Effector CD8-positive, alpha-beta T cell (primary cell): ENCODE data around the gene NODAL.

Source experiments
- DNase-seq: peaks from one replicate; lab custom pipeline; 2025; lab: John Stamatoyannopoulos, UW

Gene NODAL

DNA sequence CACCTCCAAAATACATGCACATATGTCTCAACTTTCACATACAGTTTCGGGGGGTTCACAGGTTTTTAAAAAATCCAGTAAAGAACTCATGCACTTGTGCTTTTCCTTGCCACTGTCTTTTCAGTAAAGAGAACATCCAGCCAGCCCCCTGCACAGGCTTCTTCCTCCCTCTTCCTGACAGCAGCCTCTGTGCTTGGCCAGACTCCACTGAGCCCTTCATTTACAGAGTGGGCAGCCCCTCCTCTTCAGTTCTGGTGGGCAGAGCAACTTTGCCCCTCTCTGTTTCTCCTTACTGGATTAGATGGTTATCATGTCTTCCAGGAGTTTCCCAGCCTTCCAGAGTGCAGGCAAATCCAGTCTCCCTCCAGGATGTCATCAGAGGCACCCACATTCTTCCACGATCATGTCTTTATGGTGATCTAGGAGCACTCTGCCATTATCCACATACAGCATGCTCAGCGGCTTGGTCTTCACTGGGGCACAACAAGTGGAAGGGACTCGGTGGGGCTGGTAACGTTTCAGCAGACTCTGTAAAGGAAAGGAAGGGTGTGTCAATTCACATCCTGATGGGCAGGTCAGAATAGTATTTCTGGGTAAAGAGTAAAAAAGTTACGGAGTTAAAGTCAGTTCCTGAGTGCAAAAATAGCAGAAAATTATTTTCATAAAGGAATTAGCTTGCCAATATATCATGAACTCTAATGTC is 8.8 kb downstream of the NODAL start:
- DNase-seq = no peak

DNA sequence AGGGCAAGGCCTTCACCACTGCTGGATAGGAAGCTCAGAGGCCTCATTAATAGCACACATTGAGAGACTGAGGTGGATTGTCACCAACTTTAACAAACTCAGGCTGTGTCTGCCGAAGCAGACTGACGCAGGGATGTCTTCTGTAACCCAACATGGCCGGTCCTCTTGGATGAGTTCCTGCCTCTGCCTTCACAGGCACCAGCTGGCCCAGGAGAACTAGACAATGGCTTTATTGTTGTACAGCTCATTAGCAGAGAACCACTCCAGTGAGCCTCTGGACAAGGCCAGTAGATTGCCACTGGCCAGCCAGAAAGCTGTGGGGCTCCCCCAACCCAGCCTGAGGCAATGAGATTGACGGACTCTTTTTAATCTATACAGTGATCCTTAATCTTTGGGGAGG is 9.4 kb downstream of the NODAL start:
- no peak for DNase-seq

DNA sequence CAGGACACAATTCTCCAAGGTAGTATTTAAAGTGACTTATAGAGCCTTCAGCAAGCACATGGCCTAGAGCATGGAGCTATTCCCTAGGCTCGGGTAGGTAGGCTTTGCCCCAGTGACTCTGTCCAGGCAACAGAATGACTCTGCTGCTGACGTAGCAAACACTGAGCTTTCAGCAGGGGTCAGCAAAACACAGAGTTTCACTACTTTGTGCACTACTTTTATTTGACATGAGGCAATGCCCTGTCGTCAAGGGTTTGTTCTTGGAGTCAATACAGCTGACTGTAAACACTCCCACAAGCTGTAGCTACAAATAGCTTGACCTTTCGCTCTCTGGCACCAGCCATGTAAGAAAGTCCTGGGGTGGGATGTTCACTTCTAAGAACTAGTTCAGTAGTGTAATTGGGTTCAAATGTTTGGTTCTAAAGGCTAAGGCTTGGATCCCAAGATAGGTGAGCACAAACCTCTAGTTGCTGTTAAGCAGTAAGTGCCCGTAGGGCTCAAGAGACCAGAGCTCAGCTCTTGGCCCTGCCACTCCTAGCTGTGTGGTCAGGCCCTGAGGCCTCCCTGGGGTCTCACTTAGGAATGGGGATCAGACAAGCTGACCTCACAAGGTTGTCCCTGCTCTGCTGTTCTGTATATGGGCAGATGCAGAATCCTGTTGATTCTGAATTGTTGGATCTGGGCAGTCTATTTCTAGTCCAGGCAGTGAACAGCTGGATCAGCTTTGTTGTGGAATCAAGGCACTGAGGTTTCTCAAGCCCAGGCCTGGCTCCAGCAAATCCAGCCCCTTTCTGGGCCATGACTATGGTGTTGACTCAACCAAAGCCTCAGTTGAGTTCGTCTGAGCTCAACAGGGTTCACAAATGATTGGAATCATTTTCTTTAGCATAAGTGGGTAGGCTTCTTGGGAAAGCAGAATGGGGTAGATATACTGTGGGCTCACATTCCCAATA is 10.7 kb downstream of the NODAL start:
- no peak for DNase-seq

DNA sequence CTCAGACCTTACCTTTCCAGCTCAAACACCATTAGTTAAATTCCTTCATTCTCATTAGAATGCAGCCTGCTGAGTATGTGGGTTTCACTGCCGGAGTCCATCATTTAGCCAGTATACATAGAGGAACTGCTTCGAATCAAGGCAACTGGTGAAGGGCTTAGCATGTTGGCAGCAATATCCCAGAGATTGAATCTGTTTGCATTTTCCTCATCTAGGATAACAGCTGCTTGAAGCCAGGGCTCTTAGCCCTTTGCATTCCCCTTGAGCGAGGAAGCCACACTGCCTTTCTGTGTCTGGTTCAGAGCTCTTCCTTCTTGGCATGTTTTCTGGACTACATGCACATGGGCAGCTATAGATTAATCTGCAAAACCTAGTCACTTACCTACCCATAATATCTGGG is 14.7 kb downstream of the NODAL start:
- no peak for DNase-seq

DNA sequence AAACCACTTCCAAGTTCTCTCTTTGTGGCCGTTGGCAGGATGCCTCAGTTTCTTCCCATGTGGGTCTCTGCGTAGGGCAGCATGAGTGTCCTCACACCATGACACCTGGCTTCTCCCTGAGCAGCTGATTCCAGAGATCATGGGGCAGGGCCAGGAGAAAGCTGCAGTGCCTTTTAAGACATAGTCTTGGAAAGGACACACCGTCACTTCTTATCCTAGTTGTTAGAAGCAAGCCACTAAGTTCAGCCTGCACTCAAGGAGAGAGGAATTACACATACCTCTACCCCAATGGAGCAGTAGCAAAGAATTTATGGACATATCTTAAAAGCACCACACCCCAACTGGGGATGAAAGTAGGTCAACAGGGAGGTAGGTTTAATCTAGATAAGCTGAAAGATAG is 16.4 kb downstream of the NODAL start:
- DNase-seq = no peak

DNA sequence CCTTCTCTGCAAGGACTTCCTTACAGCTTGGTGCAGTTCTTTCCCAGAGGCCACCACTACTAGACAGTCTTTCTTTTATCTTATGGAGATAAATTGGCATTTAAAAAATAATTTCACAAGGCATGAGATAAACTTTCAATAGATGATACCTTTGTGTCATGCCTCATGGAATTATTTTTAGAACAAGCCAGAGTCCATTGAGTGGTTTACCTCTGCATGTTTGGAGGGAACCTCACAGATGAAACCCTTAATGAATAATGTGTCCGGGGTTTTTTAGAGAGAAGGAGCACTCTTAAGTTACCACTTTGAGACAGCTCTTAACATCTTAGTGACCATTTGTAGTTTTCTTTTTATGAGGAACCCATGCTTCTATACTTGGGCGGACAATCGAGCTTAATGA is 17.2 kb downstream of the NODAL start:
- DNase-seq = no peak

DNA sequence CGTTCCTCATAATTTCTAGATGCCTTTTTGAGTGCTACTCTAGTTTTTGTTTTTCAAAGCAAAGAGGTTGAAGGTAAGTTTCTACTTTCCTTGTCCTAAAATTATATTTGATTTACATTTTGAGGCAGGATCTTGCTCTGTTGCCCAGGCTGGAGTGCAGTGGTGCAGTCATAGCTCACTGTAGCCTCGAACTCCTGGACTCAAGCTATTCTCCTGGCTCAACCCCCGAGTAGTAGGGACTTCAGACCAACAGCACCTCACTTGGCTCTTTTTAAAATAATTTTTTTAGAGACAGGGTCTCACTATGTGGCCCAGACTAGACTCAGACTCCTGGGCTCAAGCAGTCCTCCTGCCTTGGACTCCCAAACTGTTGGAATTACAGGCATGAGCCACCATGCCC is 22.8 kb downstream of the NODAL start:
- no peak for DNase-seq

DNA sequence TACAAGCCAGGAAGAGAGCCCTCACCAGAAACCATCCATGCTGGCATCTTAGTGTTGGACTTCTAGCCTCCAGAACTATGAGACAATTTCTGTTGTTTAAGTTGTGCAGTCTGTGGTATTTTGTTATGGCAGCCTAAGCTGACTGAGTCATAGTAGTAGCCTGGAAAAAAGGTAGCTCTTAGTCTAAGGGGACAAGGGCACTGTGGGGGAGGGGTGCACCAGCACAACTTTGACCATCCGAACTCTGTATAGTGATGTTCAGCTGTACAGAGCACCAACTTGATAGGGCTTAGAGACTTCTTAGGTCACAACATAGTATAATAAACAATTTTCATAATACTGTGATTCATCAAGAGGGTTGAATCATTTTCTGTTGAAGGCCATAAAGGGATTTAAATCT is 23.3 kb downstream of the NODAL start:
- no peak for DNase-seq

DNA sequence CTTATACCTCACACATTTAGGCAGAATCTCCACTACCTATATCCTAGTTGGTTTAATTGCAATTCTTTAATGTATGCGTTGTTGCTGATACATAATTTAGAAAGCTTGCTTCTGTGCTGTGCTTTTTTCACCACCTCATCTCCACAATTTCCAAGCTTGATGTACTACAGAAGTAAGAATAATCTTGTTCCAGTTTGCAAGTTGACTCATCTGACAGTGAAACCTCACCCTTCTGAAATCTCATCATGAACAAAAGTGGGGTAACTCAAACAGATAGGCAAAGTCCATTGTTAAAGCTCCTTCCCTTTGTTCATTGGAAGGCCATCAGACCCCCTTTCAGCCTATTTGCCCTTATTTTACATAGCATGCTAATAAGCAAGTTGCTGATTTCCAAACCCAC is 23.9 kb downstream of the NODAL start:
- no peak for DNase-seq

DNA sequence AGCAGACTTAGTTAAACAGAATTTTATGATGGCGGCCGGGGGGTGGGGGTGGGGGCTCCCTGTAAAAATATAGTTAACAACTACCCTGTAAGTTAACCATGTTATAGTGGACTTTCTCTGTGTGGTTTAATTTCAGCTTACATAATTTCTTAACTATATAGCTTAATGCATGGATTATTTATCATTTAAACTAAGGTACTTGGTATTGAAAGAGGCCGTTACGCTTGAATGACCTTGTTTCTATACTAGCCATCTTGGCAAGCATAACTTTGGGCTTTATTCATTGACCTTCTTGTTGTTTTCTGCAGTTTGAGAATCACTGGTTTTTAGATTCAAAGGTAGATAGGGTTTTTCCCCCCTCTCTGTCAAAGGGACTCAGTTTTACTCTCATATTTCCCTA is 29.1 kb downstream of the NODAL start:
- DNase-seq = no peak

DNA sequence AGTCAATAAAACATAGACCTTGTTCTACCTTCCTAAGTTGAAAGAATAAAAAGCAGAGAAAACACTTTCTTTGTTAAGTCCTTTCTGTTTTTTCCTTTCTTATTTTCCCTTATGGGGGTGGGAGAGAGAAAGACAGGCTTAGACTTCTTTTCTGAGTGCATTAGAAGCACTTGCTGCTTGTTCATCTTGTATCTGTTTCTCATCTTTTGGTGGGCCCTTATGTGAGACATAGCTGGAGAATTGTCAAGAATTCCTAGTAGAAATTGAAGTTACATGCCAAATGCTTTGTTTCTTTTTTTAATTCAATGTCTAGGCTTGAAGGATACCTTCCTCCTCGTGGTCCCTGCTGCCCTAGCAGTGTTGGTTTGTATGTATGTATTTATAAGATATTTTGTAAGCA is 30.9 kb downstream of the NODAL start:
- DNase-seq = no peak

DNA sequence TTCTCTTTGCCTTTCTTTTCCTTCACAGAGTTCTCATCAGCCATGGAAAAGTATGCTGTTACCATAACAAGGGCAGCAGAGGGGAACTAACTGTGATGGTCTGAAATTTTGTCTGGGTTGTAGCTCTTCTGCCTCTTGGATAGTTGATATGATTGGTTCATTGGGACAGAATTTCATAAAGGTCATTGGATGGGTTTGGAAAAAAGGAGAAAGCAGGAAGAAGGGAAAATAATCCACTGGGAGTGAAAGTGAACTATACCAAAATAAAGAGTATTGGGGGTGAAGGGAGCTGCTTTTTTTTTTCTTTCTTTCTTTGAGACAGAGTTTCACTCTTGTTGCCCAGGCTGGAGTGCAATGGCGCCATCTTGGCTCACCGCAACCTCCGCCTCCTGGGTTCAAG is 31.7 kb downstream of the NODAL start:
- DNase-seq = no peak

DNA sequence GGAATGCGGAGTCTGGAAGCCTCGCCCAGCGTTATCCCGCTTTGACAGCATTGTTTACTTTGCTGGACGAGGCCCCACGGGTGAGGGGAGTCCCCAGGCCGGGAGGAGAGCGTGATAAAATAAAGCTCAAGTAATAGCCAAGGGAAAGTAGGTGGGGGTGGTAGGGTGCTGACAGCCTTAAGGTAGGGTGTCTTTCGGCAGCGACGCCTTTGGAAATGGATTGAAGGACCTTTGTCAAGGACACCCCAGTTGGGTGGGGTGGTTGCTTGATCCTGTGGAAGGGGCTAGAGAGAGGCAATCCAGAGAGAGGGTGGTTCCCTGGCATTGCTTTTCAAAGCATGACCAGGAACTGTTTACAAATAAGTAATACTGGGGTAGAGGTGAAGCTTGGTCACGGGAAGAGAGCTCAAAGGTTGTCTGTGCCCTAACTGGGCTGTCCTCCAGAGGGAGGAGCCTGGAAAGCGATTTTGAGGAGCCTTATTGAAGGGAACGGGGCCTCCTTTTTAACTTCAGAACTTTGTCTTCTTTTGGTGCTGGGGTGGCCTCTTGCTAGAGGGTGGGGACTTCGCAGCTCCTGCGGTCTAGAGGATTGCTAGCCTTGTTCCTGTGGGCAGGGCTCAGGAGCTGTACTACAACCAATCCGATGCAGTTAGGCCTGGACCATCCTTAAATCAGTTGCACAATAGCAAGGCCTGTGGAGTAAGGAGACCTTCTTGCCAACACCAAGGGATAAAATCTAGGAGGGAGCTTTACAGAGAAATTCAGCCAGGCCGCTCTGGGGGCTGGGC is 36.2 kb downstream of the NODAL start:
- no peak for DNase-seq

DNA sequence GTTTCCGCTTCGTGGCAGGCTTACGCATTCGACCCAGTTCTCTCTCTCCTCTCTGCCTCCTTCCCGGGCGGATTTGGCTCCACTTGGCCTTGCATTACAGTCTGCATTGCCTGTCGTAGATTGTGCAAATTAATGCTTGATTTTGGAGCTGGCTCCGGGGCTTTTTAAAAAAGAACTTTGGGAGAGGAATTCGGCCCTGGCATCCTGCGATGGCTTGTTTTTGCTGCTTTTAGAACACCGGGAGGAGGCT is 36.8 kb downstream of the NODAL start:
- no peak for DNase-seq

DNA sequence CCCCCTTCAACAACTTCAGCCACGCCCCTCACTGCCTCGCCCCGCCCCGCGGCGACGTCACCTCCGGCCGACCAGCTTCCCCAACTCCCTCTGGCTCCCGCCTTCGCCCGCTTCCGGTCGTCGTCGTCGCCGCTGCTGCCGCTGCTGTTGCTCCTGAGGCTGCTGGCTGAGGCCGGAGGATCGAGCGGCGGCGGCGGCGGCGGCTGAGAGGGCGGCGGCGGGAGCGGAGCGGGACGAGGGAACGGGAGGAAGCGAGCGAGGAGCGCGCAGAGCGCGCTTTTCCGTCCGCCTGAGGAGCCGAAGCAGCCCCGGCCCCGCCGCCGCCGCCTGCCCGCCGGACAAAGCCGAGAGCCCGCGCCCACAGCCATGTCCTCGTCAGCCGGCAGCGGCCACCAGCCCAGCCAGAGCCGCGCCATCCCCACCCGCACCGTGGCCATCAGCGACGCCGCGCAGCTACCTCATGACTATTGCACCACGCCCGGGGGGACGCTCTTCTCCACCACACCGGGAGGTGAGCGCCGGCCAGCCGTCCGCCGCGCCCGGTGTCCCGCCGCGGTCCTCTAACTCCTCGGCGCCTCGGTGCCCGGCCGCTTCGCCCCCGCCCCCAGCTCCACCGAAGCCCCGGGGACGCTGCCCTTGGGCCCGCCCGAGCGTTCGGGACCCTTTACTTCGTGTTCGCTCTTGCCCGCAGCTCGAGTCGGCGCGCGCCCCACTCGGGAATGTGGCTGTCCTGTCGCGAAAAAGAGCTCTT is 37.3 kb downstream of the NODAL start, which contains the start of gene EIF4EBP2:
Gene EIF4EBP2, plus strand, starts transcription at position 110 of the 751 bp plus-strand sequence. Its CDS starts 257 bp downstream, at position 367.
- peak; percentile 96 for DNase-seq

DNA sequence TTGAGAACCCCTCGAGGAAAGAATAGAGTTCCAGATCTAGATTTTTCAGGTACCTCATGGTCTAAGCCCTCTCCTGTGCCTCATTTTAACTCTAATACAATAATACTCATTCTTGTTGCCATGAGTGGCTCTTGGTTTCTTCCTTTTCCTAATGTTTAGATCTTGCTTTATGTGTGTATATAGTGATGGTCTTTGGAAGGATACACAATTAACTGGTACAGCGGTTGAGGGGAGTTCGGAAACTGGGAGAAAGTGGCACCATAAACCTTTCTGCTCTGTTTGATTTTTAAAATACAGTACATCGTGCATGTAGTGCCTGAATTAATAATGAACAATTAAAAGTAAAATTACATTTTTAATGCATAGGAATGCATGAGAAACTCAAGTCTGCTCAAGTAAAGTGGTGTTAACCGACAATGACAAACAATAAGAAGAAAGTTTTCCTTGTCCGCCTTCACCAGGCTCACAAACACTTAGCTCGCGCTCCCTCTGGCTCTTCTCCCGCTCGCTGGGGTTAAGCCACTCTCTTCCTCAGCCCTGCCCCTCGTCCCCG is 37.9 kb downstream of the NODAL start:
- no peak for DNase-seq

DNA sequence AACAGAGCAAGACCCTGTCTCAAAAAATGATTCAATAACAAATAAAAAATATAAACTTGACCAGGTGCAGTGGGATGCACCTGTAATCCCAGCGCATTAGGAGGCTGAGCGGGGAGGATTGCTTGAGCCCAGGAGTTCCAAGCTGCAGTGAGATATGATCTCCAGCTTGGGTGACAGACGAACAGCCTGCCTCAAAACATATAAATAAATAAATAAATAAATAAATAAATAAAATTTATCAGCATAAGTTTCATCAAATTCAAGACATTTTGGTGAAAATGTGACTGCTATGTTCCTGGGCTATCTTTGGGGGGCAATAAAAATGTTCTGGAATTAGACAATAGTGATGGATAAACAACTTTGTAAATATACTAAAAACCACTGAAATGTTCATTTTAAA is 42.3 kb downstream of the NODAL start:
- DNase-seq = no peak

DNA sequence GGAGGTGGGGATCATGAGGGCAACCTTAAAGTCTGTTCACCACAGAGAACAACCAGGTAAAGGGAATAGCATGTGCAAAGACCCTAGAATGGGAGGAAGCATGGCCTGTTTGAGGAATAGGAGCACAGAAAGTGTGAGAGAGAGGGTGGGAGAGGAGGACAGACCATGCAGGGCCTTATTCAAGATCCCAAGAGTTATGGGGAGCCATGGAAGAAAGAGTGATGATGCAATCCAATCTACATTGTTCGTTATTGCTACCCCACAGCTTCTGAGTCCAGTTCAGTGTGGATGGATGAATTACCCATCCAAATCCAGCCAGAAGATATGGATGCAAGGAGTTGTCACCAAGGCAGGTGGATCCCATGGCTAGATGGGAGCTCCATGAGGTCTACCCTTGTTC is 45.3 kb downstream of the NODAL start:
- DNase-seq = no peak

DNA sequence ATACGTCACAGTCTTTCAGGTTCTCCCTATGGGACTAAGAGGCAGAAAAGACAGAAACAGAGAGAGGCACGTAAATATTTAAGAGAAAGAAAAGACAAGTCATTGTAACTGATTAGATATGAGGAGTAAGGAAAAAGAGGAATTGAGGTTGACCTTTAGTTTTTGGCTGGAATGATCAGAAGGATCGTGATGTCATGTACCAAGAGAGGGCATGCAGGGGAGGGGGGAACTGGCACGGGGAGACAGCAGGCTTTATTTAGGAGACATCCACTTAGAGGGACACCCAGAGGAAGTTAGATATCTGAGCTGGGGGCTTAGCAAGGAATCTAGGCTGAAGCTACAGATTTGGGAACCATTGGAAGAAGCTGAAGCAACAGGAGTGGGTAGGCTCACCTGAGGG is 49.8 kb downstream of the NODAL start:
- DNase-seq = no peak
